Glutamatergic neuron (in vitro differentiated cells): ENCODE measurements around the gene TRIO. TPM values are rescaled to one million over a fixed set of nuclear protein-coding genes. Genes with fewer than 3 reads are reported as not detected.
"Not testable (repeated sequence)": the region's sequence is repeated elsewhere in the genome, so short reads cannot be mapped to it uniquely, and the experiment has no call there.

Experiments
- DNase-seq: peaks from one replicate; pipeline ENCODE4 v3.0.0; 2022
- H3K27ac Mint-ChIP-seq: one replicate; pipeline ENCODE4 v1.8.0; 2020; ENCODE audit warnings: mild to moderate bottlenecking, mixed read lengths, inconsistent platforms; ENCODE audit not compliant: unreplicated experiment
- H3K27me3 Mint-ChIP-seq: one replicate; pipeline ENCODE4 v1.8.0; 2020; ENCODE audit warnings: mild to moderate bottlenecking, moderate library complexity, mixed read lengths, inconsistent platforms; ENCODE audit not compliant: unreplicated experiment
- H3K36me3 Mint-ChIP-seq: one replicate; pipeline ENCODE4 v1.8.0; 2020; ENCODE audit warnings: mild to moderate bottlenecking, mixed read lengths, inconsistent platforms; ENCODE audit not compliant: unreplicated experiment
- H3K4me1 Mint-ChIP-seq: one replicate; pipeline ENCODE4 v1.8.0; 2020; ENCODE audit warnings: mild to moderate bottlenecking, low read depth, mixed read lengths, inconsistent platforms; ENCODE audit not compliant: unreplicated experiment
- H3K4me3 Mint-ChIP-seq: one replicate; pipeline ENCODE4 v1.8.0; 2020; ENCODE audit warnings: mild to moderate bottlenecking, mixed read lengths, inconsistent platforms; ENCODE audit not compliant: unreplicated experiment
- H3K9me3 Mint-ChIP-seq: one replicate; pipeline ENCODE4 v1.8.0; 2020; ENCODE audit warnings: mild to moderate bottlenecking, moderate library complexity, mixed read lengths, inconsistent platforms; ENCODE audit not compliant: unreplicated experiment
- CTCF ChIP-seq: fragments of 200-600 bp; sonication (generic); IDR thresholded peaks from one replicate; pipeline ENCODE4 v1.5.0; 2021; ENCODE audit not compliant: partially characterized antibody, unreplicated experiment
- total RNA-seq: library from RNA; stranded (reverse); fragmentation: NEBNext Ultra II Directional; extraction: Animal tissue kit (Norgen Biotek cat#: 25700); gene quantifications from one replicate; pipeline ENCODE4 v1.2.1, GENCODE V29; 2021; ENCODE audit not compliant: unreplicated experiment

The TRIO gene
- total RNA-seq, 1 donor from 2014 or later: 281 TPM

GRCh38 chr5:14388741-14389140, 245.6 kb downstream of the TRIO start:
- no peak for TF ChIP-seq CTCF
- no peak overlapping the region for H3K27ac Mint-ChIP-seq
- H3K4me1 Mint-ChIP-seq: peaks cover 14% of the 10 kb centered on the region
- no peaks in the 10 kb centered on the region for H3K27me3 Mint-ChIP-seq
- no peak overlapping the region for H3K4me3 Mint-ChIP-seq
- H3K9me3 Mint-ChIP-seq: peaks cover 9% of the 10 kb centered on the region
- peaks cover 17% of the 10 kb centered on the region for H3K36me3 Mint-ChIP-seq
- no peak for DNase-seq

GRCh38 chr5:14392552-14392951, 249.4 kb downstream of the TRIO start:
- H3K4me3 Mint-ChIP-seq, H3K9me3 Mint-ChIP-seq: not testable (repeated sequence)

GRCh38 chr5:14394365-14394764, 251.2 kb downstream of the TRIO start:
- DNase-seq: no peak
- peaks cover 17% of the 10 kb centered on the region for H3K36me3 Mint-ChIP-seq
- peaks cover 9% of the 10 kb centered on the region for H3K9me3 Mint-ChIP-seq
- no peak for TF ChIP-seq CTCF
- H3K27me3 Mint-ChIP-seq: peaks cover 4% of the 10 kb centered on the region
- no peaks in the 10 kb centered on the region for H3K4me1 Mint-ChIP-seq
- no peak overlapping the region for H3K27ac Mint-ChIP-seq
- no peak overlapping the region for H3K4me3 Mint-ChIP-seq

More at GRCh38 chr5:14392552-14392951, 249.4 kb downstream of the TRIO start:
- not testable (repeated sequence) for H3K27me3 Mint-ChIP-seq, H3K4me1 Mint-ChIP-seq, H3K27ac Mint-ChIP-seq, DNase-seq
- H3K36me3 Mint-ChIP-seq: peaks cover 17% of the 10 kb centered on the region

- Mint-ChIP-seq H3K27ac (no peak overlapping the region), H3K27me3 (peaks cover 4% of the 10 kb centered on the region), H3K9me3 (peaks cover 9% of the 10 kb centered on the region), H3K4me3 (no peak overlapping the region), H3K36me3 (peaks cover 15% of the 10 kb centered on the region), H3K4me1 (peaks cover 8% of the 10 kb centered on the region)
- TF ChIP-seq CTCF: no peak
- no peak for DNase-seq
Observed at GRCh38 chr5:14395411-14395810, 252.3 kb downstream of the TRIO start.

GRCh38 chr5:14396066-14396465, 252.9 kb downstream of the TRIO start:
- no peak overlapping the region for H3K27ac Mint-ChIP-seq
- peaks cover 4% of the 10 kb centered on the region for H3K27me3 Mint-ChIP-seq
- no peak for TF ChIP-seq CTCF
- H3K9me3 Mint-ChIP-seq: peaks cover 9% of the 10 kb centered on the region
- peaks cover 10% of the 10 kb centered on the region for H3K36me3 Mint-ChIP-seq
- H3K4me1 Mint-ChIP-seq: peaks cover 11% of the 10 kb centered on the region
- H3K4me3 Mint-ChIP-seq: no peak overlapping the region
- no peak for DNase-seq

GRCh38 chr5:14396737-14397136, 253.6 kb downstream of the TRIO start:
- no peak for TF ChIP-seq CTCF
- Mint-ChIP-seq H3K27me3 (peaks cover 4% of the 10 kb centered on the region), H3K4me3 (no peak overlapping the region), H3K27ac (no peak overlapping the region), H3K4me1 (peaks cover 13% of the 10 kb centered on the region), H3K9me3 (peaks cover 11% of the 10 kb centered on the region), H3K36me3 (peaks cover 6% of the 10 kb centered on the region)
- DNase-seq: no peak
